Stomach smooth muscle (tissue), 2 donors: ENCODE results near the gene C6orf52.
"Not testable (repeated sequence)": the region's sequence is repeated elsewhere in the genome, so short reads cannot be mapped to it uniquely, and the experiment has no call there.

ENCODE experiments used
- H3K27ac ChIP-seq: one replicate; pipeline ENCODE4 v1.7.0; 2013; ENCODE audit warnings: mild to moderate bottlenecking, low read length, inconsistent platforms
- H3K27me3 ChIP-seq, 2 donors: one replicate each; pipeline ENCODE4 v1.7.0; 2013; ENCODE audit warnings: low read length in 2 of 2; ENCODE audit not compliant: insufficient read depth in 2 of 2, control insufficient read depth in 1 of 2
- H3K36me3 ChIP-seq, 2 donors: one replicate each; pipeline ENCODE4 v1.7.0; 2013; ENCODE audit warnings: low read length in 2 of 2; ENCODE audit not compliant: control insufficient read depth in 2 of 2, insufficient read depth in 2 of 2
- H3K4me1 ChIP-seq: one replicate; pipeline ENCODE4 v1.7.0; 2013; ENCODE audit warnings: low read length; ENCODE audit not compliant: control insufficient read depth, insufficient read depth
- H3K4me3 ChIP-seq, 2 donors: one replicate each; pipeline ENCODE4 v1.7.0; 2013; ENCODE audit warnings: low read length in 2 of 2
- H3K9ac ChIP-seq, 2 donors: one replicate each; pipeline ENCODE4 v1.7.0; 2013; ENCODE audit warnings: low read length in 2 of 2, mild to moderate bottlenecking in 1 of 2
- H3K9me3 ChIP-seq, 2 donors: one replicate each; pipeline ENCODE4 v1.7.0; 2013; ENCODE audit warnings: low read length in 2 of 2; ENCODE audit not compliant: control insufficient read depth in 2 of 2
- donor health status: healthy.
- donor health status: Pancreatic carcinoma.

The C6orf52 gene

GRCh38 chr6:10723567-10723881 lies 29.1 kb upstream of the C6orf52 start:
- Histone ChIP-seq H3K4me1 (peaks cover 36% of the 10 kb centered on the region), H3K9me3 (no peaks in the 10 kb centered on the region), H3K27me3 (no peaks in the 10 kb centered on the region), H3K36me3 (peaks cover 2 to 10% of the 10 kb centered on the region in 2 donors), H3K9ac (peak overlapping the region; percentile 86 to 92), H3K27ac (peak overlapping the region; percentile 78), H3K4me3 (peak overlapping the region; percentile 80 to 86)

DNA sequence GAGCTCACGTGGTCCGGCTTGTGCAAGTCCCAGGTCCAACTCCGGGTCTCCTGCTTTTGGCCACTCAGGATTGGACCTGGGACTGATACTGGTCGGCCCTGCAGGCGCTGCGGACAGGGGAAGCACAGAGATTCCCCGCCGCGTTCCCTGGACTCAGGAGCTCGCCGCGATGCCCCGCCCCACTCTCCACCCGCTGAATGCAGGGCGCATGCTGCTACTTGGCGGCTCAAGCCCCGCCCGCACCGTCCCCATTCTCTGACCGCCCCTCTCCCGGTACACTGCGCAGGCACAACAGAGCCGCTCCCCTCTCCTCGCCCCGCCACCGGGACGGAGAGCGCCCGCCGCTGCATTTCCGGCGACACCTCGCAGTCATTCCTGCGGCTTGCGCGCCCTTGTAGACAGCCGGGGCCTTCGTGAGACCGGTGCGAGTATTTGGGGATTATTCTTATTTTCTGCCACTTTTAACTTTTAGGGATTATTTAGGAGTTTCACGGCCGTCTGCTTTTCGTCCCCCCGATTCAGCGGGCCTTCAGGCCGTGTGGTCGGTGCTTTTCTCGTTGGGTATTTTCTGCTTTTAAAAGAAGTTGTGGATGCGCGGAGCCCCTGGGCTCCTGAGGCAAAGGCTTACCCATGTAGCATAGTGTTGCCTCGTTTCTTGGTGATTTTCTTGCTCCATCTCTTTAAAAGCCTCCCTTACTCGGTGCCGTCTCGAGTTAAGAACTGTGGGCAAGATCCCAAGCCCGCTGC lies 28.6 kb upstream of the C6orf52 start, which contains the start of gene TMEM14C:
Gene TMEM14C (plus strand): TSS at position 251 of the 747 bp plus-strand sequence. CDS start 1,544 bp downstream, outside the sequence.
- Histone ChIP-seq H3K27me3 (no peaks in the 10 kb centered on the region), H3K27ac (peak within 1 kb of the TSS; percentile 78), H3K4me3 (peak within 1 kb of the TSS; percentile 80 to 86), H3K36me3 (peaks cover 2 to 6% of the 10 kb centered on the region in 2 donors), H3K9me3 (no peaks in the 10 kb centered on the region), H3K4me1 (peaks cover 36% of the 10 kb centered on the region), H3K9ac (peak within 1 kb of the TSS; percentile 86 to 92)

GRCh38 chr6:10722570-10722819 lies 28.1 kb upstream of the C6orf52 start:
- Histone ChIP-seq H3K9ac (peak overlapping the region; percentile 58 to 72), H3K9me3 (no peaks in the 10 kb centered on the region), H3K36me3 (peaks cover 2 to 3% of the 10 kb centered on the region in 2 donors), H3K27ac (peak overlapping the region; percentile 78), H3K27me3 (no peaks in the 10 kb centered on the region), H3K4me3 (peak overlapping the region; percentile 74 to 86), H3K4me1 (peaks cover 36% of the 10 kb centered on the region)

GRCh38 chr6:10721850-10722569 lies 27.6 kb upstream of the C6orf52 start:
- H3K4me3 ChIP-seq: peak overlapping the region; percentile 74 to 86

GRCh38 chr6:10720960-10721849 lies 26.8 kb upstream of the C6orf52 start:
- Histone ChIP-seq H3K4me1 (peaks cover 36% of the 10 kb centered on the region), H3K4me3 (peak overlapping the region in 1 of 2 donors; percentile 72)
- H3K27ac ChIP-seq: not testable (repeated sequence)

More at GRCh38 chr6:10721850-10722569, 27.6 kb upstream of the C6orf52 start:
- H3K9ac ChIP-seq: peak overlapping the region; percentile 58 to 72
- peaks cover 2 to 3% of the 10 kb centered on the region in 2 donors for H3K36me3 ChIP-seq
- H3K4me1 ChIP-seq: peaks cover 36% of the 10 kb centered on the region
- H3K27me3 ChIP-seq: no peaks in the 10 kb centered on the region
- H3K9me3 ChIP-seq: no peaks in the 10 kb centered on the region
- peak overlapping the region; percentile 78 for H3K27ac ChIP-seq

GRCh38 chr6:10720265-10720959 lies 26.0 kb upstream of the C6orf52 start:
- H3K9ac ChIP-seq: peak overlapping the region; percentile 47 to 53
- no peaks in the 10 kb centered on the region for H3K36me3 ChIP-seq
- no peaks in the 10 kb centered on the region for H3K9me3 ChIP-seq
- peak overlapping the region; percentile 54 to 72 for H3K4me3 ChIP-seq
- H3K4me1 ChIP-seq: peaks cover 36% of the 10 kb centered on the region
- no peaks in the 10 kb centered on the region for H3K27me3 ChIP-seq
- peak overlapping the region; percentile 24 for H3K27ac ChIP-seq

More at GRCh38 chr6:10720960-10721849, 26.8 kb upstream of the C6orf52 start:
- not testable (repeated sequence) for H3K27me3 ChIP-seq, H3K9ac ChIP-seq, H3K36me3 ChIP-seq, H3K9me3 ChIP-seq

- Histone ChIP-seq H3K4me3 (peak overlapping the region; percentile 54 to 72), H3K27ac (peak overlapping the region; percentile 24), H3K4me1 (peaks cover 33% of the 10 kb centered on the region), H3K9ac (peak overlapping the region; percentile 47 to 53), H3K36me3 (no peaks in the 10 kb centered on the region), H3K27me3 (no peaks in the 10 kb centered on the region), H3K9me3 (no peaks in the 10 kb centered on the region)
Measured at GRCh38 chr6:10719964-10720264, 25.5 kb upstream of the C6orf52 start.

DNA sequence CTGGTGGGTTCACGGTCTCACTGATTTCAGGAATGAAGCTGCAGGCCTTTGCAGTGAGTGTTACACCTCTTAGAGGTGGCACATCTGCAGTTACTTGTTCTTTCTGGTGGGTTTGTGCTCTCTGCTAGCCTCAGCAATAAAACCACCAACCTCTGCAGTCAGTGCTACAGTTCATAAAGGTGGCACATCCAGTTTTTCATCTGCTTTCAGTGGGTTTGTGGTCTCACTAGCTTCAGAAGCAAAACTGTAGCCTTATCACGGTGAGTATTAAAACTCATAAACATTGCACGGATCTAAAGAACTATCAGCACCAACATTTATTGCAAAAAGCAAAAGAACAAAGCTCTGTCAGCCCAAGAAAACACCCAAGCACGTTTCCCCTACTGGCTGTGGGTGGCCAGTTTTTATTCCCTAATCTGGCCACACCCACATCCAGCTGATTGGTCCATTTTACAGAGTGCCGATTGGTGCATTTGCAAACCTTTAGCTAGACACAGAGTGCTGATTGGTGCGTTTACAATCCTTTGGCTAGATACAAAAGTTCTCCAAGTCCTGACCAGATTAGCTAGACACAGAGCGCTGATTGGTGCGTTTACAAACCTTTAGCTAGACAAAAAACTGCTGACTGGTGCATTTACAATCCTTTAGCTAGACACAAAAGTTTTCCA lies 25.0 kb upstream of the C6orf52 start:
- H3K4me1 ChIP-seq: peaks cover 28% of the 10 kb centered on the region
- H3K9me3 ChIP-seq: no peaks in the 10 kb centered on the region
- H3K9ac ChIP-seq: no peak overlapping the region
- H3K36me3 ChIP-seq: no peaks in the 10 kb centered on the region
- H3K27ac ChIP-seq: peak overlapping the region; percentile 24
- H3K27me3 ChIP-seq: no peaks in the 10 kb centered on the region
- peak overlapping the region; percentile 54 to 72 for H3K4me3 ChIP-seq

DNA sequence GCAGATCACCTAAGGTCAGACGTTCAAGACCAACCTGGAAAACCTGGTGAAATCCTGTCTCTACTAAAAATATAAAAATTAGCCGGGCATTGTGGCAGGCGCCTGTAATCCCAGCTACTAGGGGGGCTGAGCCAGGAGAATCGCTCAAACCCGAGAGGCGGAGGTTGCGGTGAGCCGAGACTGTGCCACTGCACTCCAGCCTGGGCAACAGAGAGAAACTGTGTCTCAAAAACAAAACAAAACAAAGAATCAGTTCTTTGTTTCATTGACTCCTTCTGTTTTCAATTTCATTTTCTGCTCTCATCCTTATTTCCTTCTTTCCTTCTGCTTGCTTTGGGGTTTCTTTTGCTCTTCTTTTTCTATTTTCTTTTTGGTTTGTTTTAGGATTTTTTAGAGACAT lies 19.5 kb upstream of the C6orf52 start:
- Histone ChIP-seq H3K27ac (no peak overlapping the region), H3K4me3 (no peak overlapping the region), H3K4me1 (no peaks in the 10 kb centered on the region), H3K36me3 (peaks cover 2% of the 10 kb centered on the region in 2 donors), H3K9me3 (no peaks in the 10 kb centered on the region), H3K9ac (no peak overlapping the region), H3K27me3 (no peaks in the 10 kb centered on the region)

- Histone ChIP-seq H3K27me3 (no peaks in the 10 kb centered on the region), H3K4me3 (no peak overlapping the region), H3K36me3 (peaks cover 4 to 10% of the 10 kb centered on the region in 2 donors), H3K9ac (no peak overlapping the region), H3K9me3 (no peaks in the 10 kb centered on the region), H3K27ac (no peak overlapping the region), H3K4me1 (peaks cover 13% of the 10 kb centered on the region)
Measured at GRCh38 chr6:10696655-10697054, 2.2 kb upstream of the C6orf52 start.
